DND-41 (cell line): ENCODE data around the gene MRPL1.

Source experiments
- CTCF ChIP-seq: IDR thresholded peaks from 2 replicates; pipeline ENCODE4 v1.5.1; 2012; ENCODE audit warnings: borderline replicate concordance, low read length, moderate library complexity, mild to moderate bottlenecking; ENCODE audit not compliant: poor library complexity, severe bottlenecking; ENCODE audit errors: extremely low read depth
- EZH2 ChIP-seq: IDR thresholded peaks from 3 replicates; pipeline ENCODE4 v1.6.1; 2012; ENCODE audit warnings: borderline replicate concordance, low read depth, mild to moderate bottlenecking, moderate library complexity, low read length, inconsistent platforms; ENCODE audit not compliant: severe bottlenecking

DNA sequence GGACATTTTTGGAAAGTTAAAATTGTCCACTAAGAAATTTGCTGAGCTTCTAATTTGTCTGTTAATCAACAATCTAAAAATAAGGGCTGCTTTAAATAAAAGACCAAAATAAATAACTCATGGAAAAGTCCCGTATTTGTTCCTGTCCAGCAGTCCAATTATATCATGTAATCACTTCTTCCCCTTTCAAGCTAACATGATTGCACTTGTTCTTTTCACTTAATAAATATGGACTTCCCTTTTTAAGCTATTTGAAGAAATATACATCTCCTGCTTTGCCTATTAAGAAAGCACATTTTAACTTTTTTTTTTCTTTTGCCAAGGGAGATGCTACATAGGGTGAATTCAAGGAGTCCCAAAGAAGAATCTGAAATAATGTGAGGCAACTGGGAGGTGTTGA lies 138.9 kb downstream of the MRPL1 start:
- TF ChIP-seq CTCF: no peak
- TF ChIP-seq EZH2: no peak
